OCI-LY7 (cell line): ENCODE data around the gene MACF1.

Experiments used
- CTCF ChIP-seq: fragments of 200-600 bp; sonication (generic); conservative IDR thresholded peaks from 2 replicates; pipeline ENCODE4 v1.5.1; 2014; ENCODE audit warnings: mild to moderate bottlenecking, antibody characterized with exemption, low read length, moderate library complexity, mixed read lengths
- EZH2phosphoT487 ChIP-seq: fragments of 200-600 bp; sonication (generic); IDR thresholded peaks from 2 replicates; pipeline ENCODE4 v1.6.1; 2018; ENCODE audit warnings: low read depth, borderline replicate concordance, mild to moderate bottlenecking, mixed run types, antibody characterized with exemption, low read length, moderate library complexity, mixed read lengths

- TF ChIP-seq CTCF (no peak), EZH2phosphoT487 (no peak)
Observed at GRCh38 chr1:39372105-39372504, 167.6 kb downstream of the MACF1 start.
